HG02840 (cell line): ENCODE results near the gene GAREM1.

ENCODE experiments used
- ATAC-seq: cut with Tn5 transposase; IDR thresholded peaks from one replicate; pipeline ENCODE4 v1.9.1; 2021; ENCODE audit warnings: mild to moderate bottlenecking, moderate library complexity, moderate number of reproducible peaks; ENCODE audit not compliant: unreplicated experiment, low FRiP score

GAREM1 gene

GRCh38 chr18:32337347-32337746 lies 133.3 kb downstream of the GAREM1 start:
- ATAC-seq: no peak

- ATAC-seq: no peak
Observed at GRCh38 chr18:32335228-32335627, 135.5 kb downstream of the GAREM1 start.

- no peak for ATAC-seq
Observed at GRCh38 chr18:32333781-32334180, 136.9 kb downstream of the GAREM1 start.

GRCh38 chr18:32332708-32333107 lies 138.0 kb downstream of the GAREM1 start:
- no peak for ATAC-seq

- no peak for ATAC-seq
Observed at GRCh38 chr18:32328974-32329373, 141.7 kb downstream of the GAREM1 start.

- no peak for ATAC-seq
Observed at GRCh38 chr18:32328379-32328778, 142.3 kb downstream of the GAREM1 start.

GRCh38 chr18:32326450-32327308 lies 144.0 kb downstream of the GAREM1 start:
- ATAC-seq: no peak

- ATAC-seq: no peak
Observed at GRCh38 chr18:32324181-32324580, 146.5 kb downstream of the GAREM1 start.

- no peak for ATAC-seq
Observed at GRCh38 chr18:32321826-32322225, 148.9 kb downstream of the GAREM1 start.

GRCh38 chr18:32319084-32319483 lies 151.6 kb downstream of the GAREM1 start:
- no peak for ATAC-seq

GRCh38 chr18:32318581-32318980 lies 152.1 kb downstream of the GAREM1 start:
- ATAC-seq: no peak

- no peak for ATAC-seq
Observed at GRCh38 chr18:32317651-32318050, 153.0 kb downstream of the GAREM1 start.

- ATAC-seq: no peak
Observed at GRCh38 chr18:32315881-32316280, 154.8 kb downstream of the GAREM1 start.

GRCh38 chr18:32310774-32311173 lies 159.9 kb downstream of the GAREM1 start:
- ATAC-seq: no peak

- no peak for ATAC-seq
Observed at GRCh38 chr18:32310101-32310500, 160.6 kb downstream of the GAREM1 start.

- no peak for ATAC-seq
Observed at GRCh38 chr18:32308493-32309120, 162.1 kb downstream of the GAREM1 start.

- ATAC-seq: no peak
Observed at GRCh38 chr18:32303400-32303799, 167.3 kb downstream of the GAREM1 start.

- no peak for ATAC-seq
Observed at GRCh38 chr18:32302806-32303205, 167.9 kb downstream of the GAREM1 start.

- ATAC-seq: peak; percentile 78
Observed at GRCh38 chr18:32301976-32302743, 168.5 kb downstream of the GAREM1 start.

GRCh38 chr18:32301361-32301760 lies 169.3 kb downstream of the GAREM1 start:
- ATAC-seq: no peak

GRCh38 chr18:32300914-32301313 lies 169.8 kb downstream of the GAREM1 start:
- no peak for ATAC-seq
